KOPT-K1 (cell line): ENCODE data around the gene RABL6.
A peak's percentile ranks its signal among the peaks of the same experiment; 100 is the strongest.

Experiments
- H3K27ac ChIP-seq: fragments of 200-600 bp; sonication (generic); 2 replicates; pipeline ENCODE4 v1.5.1; 2016; ENCODE audit warnings: antibody characterized with exemption, mild to moderate bottlenecking, low read depth, low read length; ENCODE audit not compliant: poor library complexity, severe bottlenecking
- H3K36me3 ChIP-seq: fragments of 200-600 bp; sonication (generic); 2 replicates; pipeline ENCODE4 v1.5.1; 2017; ENCODE audit warnings: antibody characterized with exemption, mild to moderate bottlenecking, low read length, moderate library complexity; ENCODE audit not compliant: insufficient read depth
- H3K9me3 ChIP-seq: fragments of 200-600 bp; sonication (generic); 2 replicates; pipeline ENCODE4 v1.5.1; 2017; ENCODE audit warnings: antibody characterized with exemption, low read length, mild to moderate bottlenecking; ENCODE audit not compliant: insufficient read depth, poor library complexity, severe bottlenecking

RABL6 gene

GRCh38 chr9:136848393-136849037, 40.8 kb downstream of the RABL6 start:
- peak overlapping the region; percentile 72 for H3K27ac ChIP-seq
- no peaks in the 10 kb centered on the region for H3K36me3 ChIP-seq

GRCh38 chr9:136849038-136849959, 41.6 kb downstream of the RABL6 start, which contains the start of gene PHPT1:
PHPT1 (plus strand) TSS chr9:136849409; CDS start chr9:136849431, 22 bp downstream.
- Histone ChIP-seq H3K36me3 (no peaks in the 10 kb centered on the region), H3K9me3 (no peaks in the 10 kb centered on the region)

More at GRCh38 chr9:136848393-136849037, 40.8 kb downstream of the RABL6 start:
- H3K9me3 ChIP-seq: no peaks in the 10 kb centered on the region

GRCh38 chr9:136849960-136850865, 42.5 kb downstream of the RABL6 start:
- peak overlapping the region; percentile 2 for H3K27ac ChIP-seq
- H3K36me3 ChIP-seq: no peaks in the 10 kb centered on the region
- H3K9me3 ChIP-seq: no peaks in the 10 kb centered on the region

More at GRCh38 chr9:136849038-136849959, 41.6 kb downstream of the RABL6 start, which contains the start of gene PHPT1:
- peak within 1 kb of the TSS; percentile 72 for H3K27ac ChIP-seq

GRCh38 chr9:136850866-136851775, 43.4 kb downstream of the RABL6 start:
- Histone ChIP-seq H3K27ac (no peak overlapping the region), H3K9me3 (no peaks in the 10 kb centered on the region), H3K36me3 (no peaks in the 10 kb centered on the region)

GRCh38 chr9:136851941-136852663, 44.4 kb downstream of the RABL6 start, which contains the start of gene MAMDC4:
MAMDC4 (plus strand) TSS chr9:136852346; CDS start chr9:136852417, 71 bp downstream.
- H3K36me3 ChIP-seq: no peaks in the 10 kb centered on the region
- no peaks in the 10 kb centered on the region for H3K9me3 ChIP-seq
- H3K27ac ChIP-seq: no peak within 1 kb of the TSS

- Histone ChIP-seq H3K9me3 (no peaks in the 10 kb centered on the region), H3K27ac (no peak overlapping the region), H3K36me3 (no peaks in the 10 kb centered on the region)
These were observed 45.2 kb downstream of the RABL6 start for GRCh38 chr9:136852664-136853595.

- H3K36me3 ChIP-seq: no peaks in the 10 kb centered on the region
- no peak overlapping the region for H3K27ac ChIP-seq
These were observed 45.9 kb downstream of the RABL6 start for GRCh38 chr9:136853596-136854112.

GRCh38 chr9:136854113-136854841, 46.5 kb downstream of the RABL6 start:
- H3K27ac ChIP-seq: no peak overlapping the region
- H3K9me3 ChIP-seq: no peaks in the 10 kb centered on the region
- H3K36me3 ChIP-seq: no peaks in the 10 kb centered on the region

More at GRCh38 chr9:136853596-136854112, 45.9 kb downstream of the RABL6 start:
- no peaks in the 10 kb centered on the region for H3K9me3 ChIP-seq

- no peaks in the 10 kb centered on the region for H3K9me3 ChIP-seq
- H3K27ac ChIP-seq: no peak overlapping the region
- no peaks in the 10 kb centered on the region for H3K36me3 ChIP-seq
These were observed 47.2 kb downstream of the RABL6 start for GRCh38 chr9:136854842-136855460.

GRCh38 chr9:136855461-136856078, 47.8 kb downstream of the RABL6 start:
- Histone ChIP-seq H3K36me3 (no peaks in the 10 kb centered on the region), H3K27ac (no peak overlapping the region)

GRCh38 chr9:136856079-136856476, 48.3 kb downstream of the RABL6 start:
- H3K27ac ChIP-seq: no peak overlapping the region

More at GRCh38 chr9:136855461-136856078, 47.8 kb downstream of the RABL6 start:
- no peaks in the 10 kb centered on the region for H3K9me3 ChIP-seq

More at GRCh38 chr9:136856079-136856476, 48.3 kb downstream of the RABL6 start:
- H3K9me3 ChIP-seq: no peaks in the 10 kb centered on the region
- peaks cover 1% of the 10 kb centered on the region; the same call in 1 of the 2 replicates for H3K36me3 ChIP-seq
